Gastrocnemius medialis (tissue), 4 donors: ENCODE data around the gene FRAS1.

Experiments used
- CTCF ChIP-seq, 5 experiments: fragments of 450-650 bp in 3 of 5; fragments of 200-600 bp in 2 of 5; sonication (generic) in 2 of 5; IDR thresholded peaks in 4 of 5; conservative IDR thresholded peaks in 1 of 5; 1 replicate in 4 of 5; 2 replicates in 1 of 5; pipeline ENCODE4 v1.5.1; 2016 to 2019; ENCODE audit warnings: antibody characterized with exemption in 5 of 5, mild to moderate bottlenecking in 3 of 5, moderate library complexity in 3 of 5
- POLR2A ChIP-seq, 2 donors: fragments of 450-650 bp; IDR thresholded peaks; one replicate each; pipeline ENCODE4 v1.6.1; 2017; ENCODE audit warnings: antibody characterized with exemption in 2 of 2, mild to moderate bottlenecking in 2 of 2, moderate library complexity in 2 of 2

- TF ChIP-seq POLR2A (IDR thresholded peaks at IDR 0.05) = no peak
- no peak for TF ChIP-seq CTCF (IDR thresholded peaks at IDR 0.05 in 4 of 5, conservative IDR thresholded peaks at IDR 0.05 in 1 of 5)
Measured at GRCh38 chr4:78217557-78217956, 160.4 kb downstream of the FRAS1 start.
